GM21528 (cell line): ENCODE measurements around the gene STMN1.
A peak's percentile ranks its signal among the peaks of the same experiment; 100 is the strongest.

Source experiments
- ATAC-seq: cut with Tn5 transposase; IDR thresholded peaks from one replicate; pipeline ENCODE4 v1.9.1; 2021; ENCODE audit warnings: mild to moderate bottlenecking, moderate library complexity; ENCODE audit not compliant: unreplicated experiment, low FRiP score

The STMN1 gene

GRCh38 chr1:25922056-25922970, 16.1 kb upstream of the STMN1 start:
- ATAC-seq, result no peak

GRCh38 chr1:25918615-25919014, 12.4 kb upstream of the STMN1 start:
- ATAC-seq, result no peak

GRCh38 chr1:25917996-25918395, 11.8 kb upstream of the STMN1 start:
- no peak for ATAC-seq

GRCh38 chr1:25916460-25916859, 10.2 kb upstream of the STMN1 start:
- no peak for ATAC-seq

- no peak for ATAC-seq
Observed at GRCh38 chr1:25914074-25914995, 8.1 kb upstream of the STMN1 start.

GRCh38 chr1:25913206-25913605, 7.0 kb upstream of the STMN1 start:
- ATAC-seq, result no peak

GRCh38 chr1:25912076-25912831, 6.0 kb upstream of the STMN1 start:
- ATAC-seq, result no peak

GRCh38 chr1:25911162-25911561, 4.9 kb upstream of the STMN1 start:
- ATAC-seq, result no peak

GRCh38 chr1:25909040-25909439, 2.8 kb upstream of the STMN1 start:
- ATAC-seq, result no peak

- no peak for ATAC-seq
Observed at GRCh38 chr1:25908161-25908560, 1.9 kb upstream of the STMN1 start.

GRCh38 chr1:25907601-25908000, 1.4 kb upstream of the STMN1 start:
- no peak for ATAC-seq

GRCh38 chr1:25906644-25907300, 553 bp upstream of the STMN1 start:
- no peak for ATAC-seq

- ATAC-seq, result peak; percentile 78
Observed at GRCh38 chr1:25904943-25905679, 1.1 kb downstream of the STMN1 start.

GRCh38 chr1:25903986-25904385, 2.2 kb downstream of the STMN1 start:
- ATAC-seq, result no peak

- ATAC-seq, result no peak
Observed at GRCh38 chr1:25902462-25902861, 3.8 kb downstream of the STMN1 start.

- ATAC-seq, result no peak
Observed at GRCh38 chr1:25900219-25900618, 6.0 kb downstream of the STMN1 start.

GRCh38 chr1:25899792-25900191, 6.4 kb downstream of the STMN1 start:
- ATAC-seq, result no peak

- ATAC-seq, result no peak
Observed at GRCh38 chr1:25898223-25899015, 7.8 kb downstream of the STMN1 start.

- ATAC-seq, result no peak
Observed at GRCh38 chr1:25897754-25898153, 8.5 kb downstream of the STMN1 start.
